HTR-8/SVneo (cell line): ENCODE data around the gene RBM14.
A peak's percentile ranks its signal among the peaks of the same experiment; 100 is the strongest.
"Not testable (repeated sequence)": the region's sequence is repeated elsewhere in the genome, so short reads cannot be mapped to it uniquely, and the experiment has no call there.

Experiments used
- DNase-seq: peaks from one replicate; pipeline ENCODE4 v3.0.0; 2011; ENCODE audit warnings: low spot score, mixed read lengths; ENCODE audit not compliant: insufficient read length
- FAIRE-seq: peaks from 2 replicates; lab custom pipeline; 2011; peaks lifted over from hg19 to GRCh38; lab: Jason Lieb, UNC

Gene RBM14, protein sequence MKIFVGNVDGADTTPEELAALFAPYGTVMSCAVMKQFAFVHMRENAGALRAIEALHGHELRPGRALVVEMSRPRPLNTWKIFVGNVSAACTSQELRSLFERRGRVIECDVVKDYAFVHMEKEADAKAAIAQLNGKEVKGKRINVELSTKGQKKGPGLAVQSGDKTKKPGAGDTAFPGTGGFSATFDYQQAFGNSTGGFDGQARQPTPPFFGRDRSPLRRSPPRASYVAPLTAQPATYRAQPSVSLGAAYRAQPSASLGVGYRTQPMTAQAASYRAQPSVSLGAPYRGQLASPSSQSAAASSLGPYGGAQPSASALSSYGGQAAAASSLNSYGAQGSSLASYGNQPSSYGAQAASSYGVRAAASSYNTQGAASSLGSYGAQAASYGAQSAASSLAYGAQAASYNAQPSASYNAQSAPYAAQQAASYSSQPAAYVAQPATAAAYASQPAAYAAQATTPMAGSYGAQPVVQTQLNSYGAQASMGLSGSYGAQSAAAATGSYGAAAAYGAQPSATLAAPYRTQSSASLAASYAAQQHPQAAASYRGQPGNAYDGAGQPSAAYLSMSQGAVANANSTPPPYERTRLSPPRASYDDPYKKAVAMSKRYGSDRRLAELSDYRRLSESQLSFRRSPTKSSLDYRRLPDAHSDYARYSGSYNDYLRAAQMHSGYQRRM

GRCh38 chr11:66616379-66617154 is at the start of gene RBM14:
RBM14 (plus strand) TSS chr11:66616630; CDS start chr11:66616721, 91 bp downstream.
- DNase-seq (peak; percentile 100), FAIRE-seq (peak; percentile 55)

GRCh38 chr11:66567787-66568123 is 48.7 kb upstream of the RBM14 start:
- no peak for DNase-seq
- FAIRE-seq: no peak

DNA sequence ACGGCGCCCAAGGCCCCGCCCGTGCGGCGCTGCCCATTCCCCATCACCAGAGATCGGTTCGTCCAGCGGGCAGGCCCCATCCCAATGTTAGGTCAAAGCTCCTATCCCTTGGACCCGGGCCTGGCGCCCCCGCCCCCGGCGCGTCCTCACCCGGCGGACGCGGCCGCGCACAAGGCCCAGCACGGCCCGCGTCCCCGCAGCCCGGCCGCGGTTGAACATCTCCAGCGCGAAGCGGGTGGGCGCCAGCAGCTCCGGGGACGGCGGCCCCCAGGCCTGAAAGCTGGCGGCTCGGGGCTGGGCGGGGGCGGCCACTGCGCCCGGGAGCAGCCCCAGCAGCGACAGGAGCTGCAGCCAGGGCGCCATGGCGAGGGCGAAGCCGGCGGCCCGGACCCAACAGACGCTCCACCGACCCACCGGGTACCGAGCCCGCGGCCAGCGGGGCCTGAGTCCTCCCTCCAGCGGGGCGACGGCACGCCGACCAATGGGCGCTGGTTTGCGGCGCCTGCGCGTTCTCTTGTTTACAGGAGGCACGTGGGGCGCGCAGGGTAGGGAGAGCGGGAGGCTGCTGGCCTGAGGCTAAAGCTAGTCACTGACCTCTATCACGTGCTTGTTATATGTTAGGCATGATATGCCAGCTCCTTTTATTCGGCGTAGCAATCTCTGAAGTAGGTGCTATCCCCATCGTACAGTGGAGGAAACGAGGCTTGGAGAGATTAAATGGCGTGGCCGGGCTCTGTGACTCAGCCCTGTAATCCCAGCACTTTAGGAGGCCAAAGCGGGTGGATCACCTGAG is 48.1 kb upstream of the RBM14 start, which contains the start of gene CTSF:
Gene CTSF (minus strand): TSS at position 483 of the 793 bp plus-strand sequence. CDS start 120 bp downstream, at position 363.
- no peak for DNase-seq
- FAIRE-seq: no peak

- DNase-seq (no peak), FAIRE-seq (no peak)
Observed at GRCh38 chr11:66569076-66569475, 47.4 kb upstream of the RBM14 start.

GRCh38 chr11:66570079-66570849 is 46.2 kb upstream of the RBM14 start:
- DNase-seq (no peak), FAIRE-seq (no peak)

DNA sequence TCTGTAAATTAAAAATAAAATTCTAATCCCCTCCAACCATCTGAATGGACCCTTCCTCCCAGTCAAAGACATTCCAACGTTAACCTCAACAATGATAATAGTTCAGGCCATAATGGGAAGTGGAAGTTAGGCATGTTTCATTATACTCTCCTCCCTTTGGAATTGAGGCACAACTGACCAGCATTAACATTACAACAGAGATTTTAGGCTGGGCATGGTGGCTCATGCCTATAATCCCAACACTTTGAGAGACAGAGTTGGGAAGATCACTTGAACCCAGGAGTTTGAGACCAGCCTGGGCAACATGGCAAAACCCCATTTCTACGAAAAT is 45.6 kb upstream of the RBM14 start:
- no peak for FAIRE-seq
- DNase-seq: no peak

GRCh38 chr11:66579017-66579606 is 37.3 kb upstream of the RBM14 start:
- no peak for FAIRE-seq

DNA sequence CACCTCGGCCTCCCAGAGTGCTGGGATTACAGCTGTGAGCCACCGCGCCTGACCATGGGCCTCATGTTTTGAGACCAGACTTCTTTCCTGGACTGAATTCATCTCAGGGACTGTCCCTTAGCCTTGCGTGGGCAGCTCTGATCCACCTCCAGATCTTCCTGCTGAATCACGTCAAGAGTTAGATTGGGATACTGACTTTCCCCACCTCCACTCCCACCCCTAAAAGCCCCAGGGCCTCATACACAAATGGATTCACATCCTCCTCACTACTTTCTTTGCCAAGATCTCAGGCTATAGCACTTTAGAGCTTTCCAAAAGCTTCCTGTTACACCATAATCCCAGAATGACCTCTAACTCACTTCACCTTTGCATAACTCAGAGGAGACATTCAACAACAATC is 35.6 kb upstream of the RBM14 start:
- DNase-seq (no peak), FAIRE-seq (no peak)

More at GRCh38 chr11:66579017-66579606, 37.3 kb upstream of the RBM14 start:
- DNase-seq: peak; percentile 81

GRCh38 chr11:66581261-66581660 is 35.2 kb upstream of the RBM14 start:
- DNase-seq: no peak
- FAIRE-seq: no peak

- not testable (repeated sequence) for FAIRE-seq, DNase-seq
Observed at GRCh38 chr11:66582565-66583147, 33.8 kb upstream of the RBM14 start.

GRCh38 chr11:66585447-66585846 is 31.0 kb upstream of the RBM14 start:
- not testable (repeated sequence) for FAIRE-seq, DNase-seq

DNA sequence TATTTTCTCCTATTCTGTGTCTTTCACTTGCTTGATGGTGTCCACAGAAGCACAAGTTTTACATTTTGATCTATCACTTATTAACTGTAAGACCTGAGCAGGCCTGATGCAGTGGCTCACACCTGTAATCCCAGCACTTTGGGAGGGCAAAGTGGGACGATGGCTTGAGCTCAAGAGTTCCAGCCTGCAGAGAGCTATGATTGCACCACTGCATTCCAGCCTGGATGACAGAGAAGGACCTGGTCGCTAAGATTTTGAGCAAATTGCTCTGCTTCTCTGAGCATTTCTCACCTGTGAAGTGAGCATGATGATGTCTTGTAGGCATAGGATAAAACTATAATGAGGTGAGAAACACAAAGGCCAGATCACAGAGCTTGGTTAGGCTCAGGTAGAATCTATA is 30.3 kb upstream of the RBM14 start:
- DNase-seq: no peak
- no peak for FAIRE-seq

DNA sequence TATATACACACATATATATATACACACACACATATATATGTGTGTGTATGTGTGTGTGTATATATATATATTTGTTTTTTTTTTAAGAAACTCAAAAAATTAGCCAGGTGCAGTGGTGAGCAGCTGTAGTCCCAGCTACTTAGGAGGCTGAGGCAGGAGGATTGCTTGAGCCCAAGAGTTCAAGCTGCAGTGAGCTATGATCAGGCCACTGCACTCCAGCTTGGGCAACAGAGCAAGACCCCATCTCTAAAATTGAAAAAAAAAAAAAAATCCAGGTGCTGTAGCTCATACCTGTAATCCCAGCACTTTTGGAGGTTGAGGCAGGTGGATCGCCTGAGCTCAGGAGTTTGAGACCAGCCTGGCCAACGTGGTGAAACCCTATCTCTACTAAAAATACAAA is 27.1 kb upstream of the RBM14 start:
- not testable (repeated sequence) for FAIRE-seq, DNase-seq

DNA sequence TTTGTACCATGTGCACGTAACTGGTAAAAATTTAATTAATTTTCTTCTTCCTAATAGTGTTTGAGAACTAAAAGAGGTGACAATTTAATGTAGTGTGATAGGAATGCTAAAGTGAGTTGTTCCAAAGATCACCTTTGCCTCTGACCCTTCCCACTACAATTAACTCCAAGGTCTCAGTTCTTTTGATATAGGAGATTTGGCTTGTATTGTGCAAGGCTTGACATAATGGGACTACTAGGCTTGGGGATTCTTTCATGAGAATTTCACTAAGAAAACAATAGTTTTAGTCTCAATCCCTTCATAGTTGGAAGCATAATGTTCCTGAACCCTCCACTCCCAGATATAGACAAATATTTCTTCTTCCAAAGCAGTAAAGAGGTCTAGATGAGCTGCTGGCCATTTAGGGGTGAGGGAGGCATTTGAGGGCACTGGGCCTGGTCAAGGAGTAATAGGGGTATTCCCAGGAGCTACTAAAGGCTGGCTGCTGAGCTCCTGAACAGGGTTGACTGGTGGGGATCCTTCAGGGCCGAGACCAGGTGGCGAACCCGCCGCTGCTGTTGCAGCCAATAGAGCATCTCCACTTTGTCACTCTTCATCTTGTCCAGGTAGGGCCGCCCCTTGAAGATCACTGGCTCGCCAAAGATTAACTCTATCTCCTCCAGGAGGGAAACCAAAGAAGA is 26.3 kb upstream of the RBM14 start:
- FAIRE-seq (no peak), DNase-seq (no peak)

DNA sequence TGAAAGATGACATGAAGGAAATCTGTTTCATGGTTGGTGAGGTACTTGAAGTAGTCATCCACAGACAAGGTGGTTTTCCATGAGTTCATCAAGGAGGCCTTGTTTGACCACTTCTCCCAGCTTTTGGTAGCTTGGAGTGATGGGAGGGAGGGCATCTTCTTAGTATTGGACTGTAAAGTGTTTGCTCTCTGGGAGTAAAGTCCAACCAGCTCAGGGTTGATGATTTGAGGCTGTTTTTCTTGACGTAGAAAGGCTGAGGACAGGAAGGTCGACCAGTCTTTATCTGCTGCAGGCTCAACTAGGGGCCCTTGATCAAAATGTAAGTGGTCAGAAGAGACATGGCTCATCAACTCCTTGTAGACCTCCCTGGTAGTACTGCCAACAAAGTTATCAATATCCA is 25.3 kb upstream of the RBM14 start:
- DNase-seq (no peak), FAIRE-seq (no peak)

DNA sequence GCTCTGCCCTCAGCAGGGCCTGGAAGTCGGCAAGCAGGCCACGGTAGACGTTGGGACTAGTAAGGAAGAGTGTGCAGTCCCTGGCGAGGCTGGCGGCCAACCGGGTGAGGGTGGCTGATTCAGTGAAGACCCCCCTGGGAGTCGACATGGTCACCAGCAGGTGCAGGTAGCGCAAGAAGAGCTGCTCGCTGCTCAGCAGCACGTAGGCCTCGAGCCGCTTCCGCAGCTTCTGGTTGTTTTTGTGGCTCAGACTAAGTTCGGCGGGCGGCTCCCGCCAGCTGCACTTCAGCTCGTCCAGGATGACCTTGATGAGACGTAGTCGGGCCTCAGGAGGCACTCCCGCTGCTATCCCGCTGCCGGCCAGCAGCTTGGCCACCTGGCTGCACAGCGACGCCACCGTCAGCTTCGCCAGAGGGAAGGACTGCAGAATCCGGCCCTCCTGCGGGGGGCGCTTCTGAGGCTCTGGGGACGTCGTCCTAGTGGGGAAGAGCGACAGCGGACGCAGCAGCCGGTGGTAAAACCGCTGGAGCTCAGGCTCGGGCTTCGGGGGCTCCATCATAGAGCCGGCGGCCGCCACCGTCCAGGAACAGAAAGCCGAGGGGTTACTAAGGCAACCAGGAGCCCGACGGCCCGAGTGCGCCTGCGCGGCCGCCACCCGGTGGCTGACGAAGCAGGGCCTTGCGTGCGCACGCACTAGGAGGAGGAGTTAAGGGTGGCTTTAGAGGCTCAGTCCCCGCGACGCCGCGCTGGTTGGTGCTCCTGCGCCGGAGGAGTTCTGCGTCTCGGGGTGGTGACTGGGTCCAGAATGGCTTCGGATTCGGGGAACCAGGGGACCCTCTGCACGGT is 23.8 kb upstream of the RBM14 start, which contains the start of the genes CCDC87 and CCS:
Gene CCDC87 (minus strand): TSS at position 607 of the 846 bp plus-strand sequence. CDS start 48 bp downstream, at position 559.
Gene CCS (plus strand): TSS at position 729 of the 846 bp plus-strand sequence. CDS start 77 bp downstream, at position 806.
- FAIRE-seq (peak; percentile 75), DNase-seq (peak; percentile 100)

DNA sequence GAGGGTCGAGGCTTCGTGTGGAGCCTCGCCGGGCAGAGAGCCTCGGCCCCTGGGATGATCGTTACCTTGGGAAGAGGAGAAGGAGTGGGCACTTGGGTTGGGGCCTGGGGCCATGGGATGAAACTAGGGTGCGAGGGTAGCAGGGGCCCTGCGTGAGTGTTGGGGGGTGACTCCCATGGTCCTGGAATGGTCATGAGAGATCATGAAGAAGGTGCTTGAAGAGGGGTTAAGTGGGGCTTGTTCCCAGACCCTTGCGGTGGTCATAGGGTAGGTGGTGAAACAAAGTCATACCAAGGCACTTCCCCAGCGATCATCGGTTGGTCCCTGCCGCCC is 23.2 kb upstream of the RBM14 start:
- no peak for DNase-seq
- FAIRE-seq: no peak
